HG02610 (cell line): Measurements from ENCODE around the gene NACC1.

Source experiments
- ATAC-seq: cut with Tn5 transposase; IDR thresholded peaks from one replicate; pipeline ENCODE4 v1.9.1; 2021; ENCODE audit warnings: mild to moderate bottlenecking, moderate library complexity; ENCODE audit not compliant: unreplicated experiment

The NACC1 gene

DNA sequence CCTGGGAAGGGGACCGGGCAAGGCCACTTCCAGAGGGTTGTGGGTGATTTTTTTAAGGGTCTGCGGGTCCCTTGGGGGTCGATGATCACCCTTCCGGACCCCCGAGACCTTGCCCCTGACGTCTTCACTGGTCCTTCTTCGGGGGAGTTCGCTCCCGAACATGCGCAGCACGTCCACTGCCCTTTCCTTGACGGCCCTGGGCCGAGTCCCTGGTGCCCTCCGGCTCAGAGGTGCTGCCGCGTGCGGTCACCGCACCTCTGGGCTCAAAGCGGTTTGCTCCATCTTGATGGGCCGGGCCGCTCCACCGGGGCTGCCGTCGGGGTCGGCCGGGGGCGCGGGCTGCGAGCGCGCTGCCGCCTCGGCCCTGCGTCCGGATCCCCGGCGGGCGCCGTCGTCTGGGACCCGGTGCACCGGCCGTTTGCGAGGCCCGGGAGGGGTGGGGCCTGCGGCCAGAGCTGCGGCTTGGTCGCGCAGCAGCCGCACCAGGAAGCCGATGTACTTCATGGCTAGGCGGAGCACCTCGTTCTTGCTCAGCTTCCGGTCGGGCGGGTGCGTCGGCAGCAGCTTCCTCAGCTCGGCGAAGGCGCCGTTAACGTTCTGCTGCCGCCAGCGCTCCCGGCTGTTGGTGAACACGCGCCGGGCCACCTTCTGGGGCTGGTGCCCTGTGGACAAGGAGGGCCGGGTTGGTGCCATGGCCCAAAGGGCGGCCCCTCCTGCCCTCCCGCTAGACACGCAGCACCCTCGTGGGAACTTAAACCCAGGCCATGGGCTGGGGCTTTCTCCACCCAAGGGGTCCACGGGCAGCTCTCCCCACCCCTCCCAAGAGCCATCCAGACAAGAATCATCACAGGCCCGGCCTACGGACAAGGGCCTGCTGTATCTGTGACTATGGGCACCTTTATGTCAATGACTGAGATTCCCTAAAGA lies 18.7 kb upstream of the NACC1 start:
- no peak for ATAC-seq

DNA sequence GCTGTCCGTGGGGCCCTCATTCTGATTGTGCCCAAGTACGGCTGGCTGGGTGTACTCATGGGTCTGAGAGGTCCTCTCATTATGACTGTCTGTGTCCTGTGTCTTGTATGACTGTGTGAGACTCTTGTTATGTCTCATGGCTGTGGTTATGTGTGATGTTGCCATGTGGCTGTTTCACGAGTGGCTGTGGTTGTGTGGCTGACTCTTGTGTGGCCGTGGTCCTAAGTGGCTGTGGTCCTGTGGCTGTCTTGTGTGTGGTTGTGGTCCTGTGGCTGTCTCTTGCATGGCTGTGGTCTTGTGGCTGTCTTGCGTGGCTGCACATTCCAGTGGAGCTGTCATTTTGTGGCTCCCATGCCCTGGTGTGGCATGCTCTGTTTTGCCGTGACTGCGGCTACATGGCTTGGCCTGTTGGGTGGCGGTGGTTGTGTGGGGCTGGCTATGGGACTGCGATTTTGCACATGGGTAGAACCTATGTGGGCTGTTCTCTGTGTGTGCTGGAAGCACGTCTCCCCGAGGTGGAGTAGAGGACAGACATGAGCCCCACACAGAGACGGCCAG lies 18.0 kb upstream of the NACC1 start:
- ATAC-seq, result peak; percentile 35

- no peak for ATAC-seq
These were observed 17.0 kb upstream of the NACC1 start for GRCh38 chr19:13100841-13101589.

GRCh38 chr19:13101590-13102415 lies 16.3 kb upstream of the NACC1 start:
- no peak for ATAC-seq

- no peak for ATAC-seq
These were observed 15.7 kb upstream of the NACC1 start for GRCh38 chr19:13102416-13102665.

DNA sequence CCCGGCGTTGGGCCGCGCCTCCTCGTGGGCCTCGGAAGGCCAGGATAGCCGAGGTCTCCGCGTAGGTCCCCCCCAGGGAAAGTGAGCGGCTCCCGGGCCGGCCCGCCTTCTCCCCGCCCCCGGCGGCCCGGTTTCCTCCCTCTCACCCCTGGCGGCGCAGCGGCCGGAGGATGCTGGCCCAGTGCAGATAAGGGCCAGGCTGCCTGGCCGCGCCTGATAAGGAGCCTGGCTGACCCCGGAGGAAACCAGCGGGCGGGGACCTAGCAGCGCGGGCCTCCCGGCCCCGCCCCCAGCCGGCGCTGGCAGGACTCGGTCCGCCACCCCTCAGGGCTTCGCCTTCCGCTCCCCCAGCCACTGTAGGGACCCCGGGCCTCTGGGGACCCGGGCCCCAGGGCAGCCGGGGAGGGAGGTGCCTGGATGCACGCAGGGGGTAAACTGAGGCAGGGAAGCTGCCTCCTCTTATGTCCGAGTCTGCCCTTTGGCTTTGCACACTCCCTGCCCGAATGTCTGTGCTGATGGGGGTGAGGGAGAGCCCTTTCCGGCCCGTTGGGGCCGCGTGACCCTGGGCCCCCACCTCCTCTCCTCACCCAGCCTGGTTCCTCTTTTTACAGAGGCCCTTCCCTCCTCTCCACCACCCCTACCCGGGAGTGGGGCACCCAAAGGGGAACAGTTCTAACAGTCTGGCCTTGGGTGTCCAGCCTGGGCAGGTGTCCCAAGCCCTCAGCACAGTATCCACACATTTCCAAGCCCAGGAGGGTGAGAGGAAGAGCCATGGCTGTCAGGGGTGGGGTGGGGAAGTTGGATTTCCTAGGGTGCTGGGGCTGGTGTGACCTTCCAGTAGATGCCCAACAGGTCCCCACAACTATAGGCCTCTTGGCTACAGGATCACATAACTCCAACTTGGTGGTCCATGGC lies 15.1 kb upstream of the NACC1 start, which contains the start of gene LYL1:
Gene LYL1, minus strand, starts transcription at position 193 of the 915 bp plus-strand sequence. CDS start 1,687 bp downstream, outside the sequence.
- peak; percentile 25 for ATAC-seq

DNA sequence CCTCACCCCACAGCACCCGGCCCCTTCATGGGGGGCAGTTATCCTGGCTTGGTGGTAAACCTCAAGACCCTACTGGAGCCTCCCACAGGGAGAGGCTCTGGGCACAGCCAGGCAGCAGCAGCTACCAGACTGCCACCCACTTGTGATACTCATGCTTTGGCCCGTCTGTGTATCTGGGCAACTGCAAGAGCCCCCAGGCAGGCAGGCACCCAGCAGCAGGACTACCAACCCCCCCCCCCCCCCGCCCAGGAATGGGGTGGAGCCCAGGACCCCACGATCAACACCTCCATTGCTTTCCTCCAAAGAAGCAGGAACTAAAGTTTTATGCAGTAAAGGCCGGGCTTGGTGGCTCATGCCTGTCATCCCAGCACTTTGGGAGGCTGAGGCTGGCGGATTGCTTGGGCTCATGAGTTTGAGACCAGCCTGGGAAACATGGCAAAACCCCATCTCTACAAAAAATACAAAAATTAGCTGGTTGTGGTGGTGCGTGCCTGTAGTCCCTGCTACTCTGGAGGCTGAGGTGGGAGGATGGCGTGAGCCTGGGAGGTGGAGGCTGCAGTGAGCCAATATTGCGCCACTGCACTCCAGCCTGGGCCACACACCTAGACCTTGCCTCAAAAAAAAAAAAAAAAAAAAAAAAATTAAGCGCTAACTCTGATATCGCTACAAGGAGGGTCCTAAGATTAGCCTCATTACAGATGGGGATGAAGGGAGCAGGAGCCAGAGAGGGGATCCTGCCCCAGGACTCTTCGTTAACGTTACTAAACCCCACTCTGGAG lies 14.3 kb upstream of the NACC1 start:
- no peak for ATAC-seq

DNA sequence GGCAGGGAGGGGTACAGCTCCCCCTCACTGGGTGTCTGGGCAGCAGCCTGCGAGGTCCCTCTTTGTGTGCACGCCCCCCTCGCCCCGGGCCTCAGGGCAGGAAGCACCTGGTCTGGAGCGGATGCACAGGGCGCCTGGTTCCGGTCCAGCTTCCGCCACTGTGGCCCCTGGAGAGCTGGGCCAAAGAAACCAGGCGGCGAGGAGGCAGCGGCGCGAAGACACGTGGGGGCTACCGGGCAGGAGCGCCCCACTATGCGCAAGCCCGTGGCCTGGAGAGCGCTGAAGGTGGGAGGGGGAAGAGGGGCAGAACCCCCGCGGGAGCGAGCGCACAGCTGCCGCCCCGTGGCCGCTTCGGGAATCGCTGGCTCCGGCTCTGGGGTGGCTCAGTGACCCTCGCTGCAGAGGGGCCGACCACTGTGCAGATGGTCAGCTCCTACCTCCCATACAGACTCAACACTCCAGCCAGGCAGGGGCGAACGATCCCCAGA lies 13.7 kb upstream of the NACC1 start:
- peak; percentile 27 for ATAC-seq

- no peak for ATAC-seq
These were observed 13.0 kb upstream of the NACC1 start for GRCh38 chr19:13104848-13105711.

GRCh38 chr19:13109361-13110098 lies 8.5 kb upstream of the NACC1 start:
- ATAC-seq, result no peak

GRCh38 chr19:13110099-13110610 lies 7.9 kb upstream of the NACC1 start:
- no peak for ATAC-seq

DNA sequence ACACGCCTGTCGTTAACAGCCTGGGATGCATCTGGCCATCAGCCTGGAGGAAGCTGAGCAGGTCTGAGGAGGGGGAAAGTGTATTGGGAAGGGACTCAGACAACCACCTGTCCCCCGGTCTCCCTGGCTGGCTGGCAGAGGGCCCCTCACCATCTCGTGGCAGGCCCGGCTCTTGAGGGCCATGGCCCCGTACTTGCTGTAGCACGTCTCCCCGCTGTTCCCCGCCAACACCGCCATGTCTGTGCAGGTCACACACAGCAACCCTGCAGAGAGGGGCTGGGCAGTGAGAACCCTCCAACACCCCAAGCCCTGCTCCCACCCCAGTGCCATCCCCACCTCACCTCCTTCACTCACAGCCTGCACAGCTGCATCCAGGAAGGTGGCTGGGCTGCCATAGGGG lies 5.5 kb upstream of the NACC1 start:
- no peak for ATAC-seq

DNA sequence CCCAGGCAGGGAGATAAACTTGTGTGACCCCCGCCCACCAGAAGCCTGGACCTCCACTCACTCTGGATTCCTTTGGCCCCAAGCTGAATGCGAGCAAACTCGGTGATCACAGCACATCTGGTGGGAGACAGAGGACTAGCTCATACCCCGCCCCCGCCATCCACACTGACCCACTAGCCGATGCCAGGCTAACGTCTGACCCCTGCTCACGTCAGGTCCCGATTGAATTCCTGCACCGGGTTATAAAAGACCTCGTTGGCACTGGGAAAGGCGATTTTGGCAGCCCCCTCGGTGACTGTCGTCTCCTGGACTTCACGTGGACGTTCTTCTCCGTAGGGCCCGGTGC lies 2.2 kb upstream of the NACC1 start:
- no peak for ATAC-seq

DNA sequence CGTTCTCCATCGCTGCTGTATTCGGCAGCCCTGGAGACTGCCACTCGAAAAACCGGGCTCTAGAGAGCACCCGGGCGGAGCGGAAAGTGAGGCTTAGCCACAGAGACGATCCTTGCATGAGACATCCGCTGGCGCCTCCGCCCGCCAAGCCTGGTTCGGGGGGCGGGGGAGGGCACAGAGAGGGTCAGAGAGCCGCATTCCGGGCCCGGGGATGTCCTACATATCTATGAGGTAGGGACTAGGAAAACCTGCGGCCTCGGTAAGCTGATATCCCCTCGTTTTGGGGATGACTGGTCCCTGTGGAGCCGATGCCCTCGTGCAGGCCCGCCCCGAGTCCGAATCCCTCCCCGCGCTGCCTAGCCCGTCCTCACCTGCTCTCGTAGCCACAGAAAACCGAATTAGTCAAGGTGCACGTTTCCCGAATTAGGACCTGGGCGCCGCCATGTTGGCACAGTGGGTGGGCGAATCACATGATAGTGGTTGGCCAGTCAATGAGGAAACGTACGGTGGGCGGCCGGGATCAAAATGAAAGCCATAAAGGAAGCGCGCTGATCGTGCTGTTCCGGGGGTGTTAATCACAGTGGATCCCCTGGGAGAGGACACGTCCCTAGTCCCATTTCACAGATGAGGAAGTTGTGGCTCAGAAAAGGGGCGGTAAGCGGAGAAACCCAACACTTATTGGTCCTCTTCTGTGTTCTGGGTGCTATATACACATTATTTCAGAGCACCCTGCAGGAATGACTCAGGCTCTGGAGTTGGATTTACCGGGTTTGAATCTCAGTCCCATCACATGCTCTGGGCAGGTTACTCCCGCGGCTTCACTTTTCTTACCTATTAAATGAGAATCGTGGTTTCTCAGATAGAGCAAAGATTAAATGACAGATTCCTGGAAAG lies 1.5 kb upstream of the NACC1 start, which contains the start of gene TRMT1:
Gene TRMT1, minus strand, starts transcription at position 459 of the 894 bp plus-strand sequence. Its CDS starts 341 bp downstream, at position 118.
- peak; percentile 37 for ATAC-seq

DNA sequence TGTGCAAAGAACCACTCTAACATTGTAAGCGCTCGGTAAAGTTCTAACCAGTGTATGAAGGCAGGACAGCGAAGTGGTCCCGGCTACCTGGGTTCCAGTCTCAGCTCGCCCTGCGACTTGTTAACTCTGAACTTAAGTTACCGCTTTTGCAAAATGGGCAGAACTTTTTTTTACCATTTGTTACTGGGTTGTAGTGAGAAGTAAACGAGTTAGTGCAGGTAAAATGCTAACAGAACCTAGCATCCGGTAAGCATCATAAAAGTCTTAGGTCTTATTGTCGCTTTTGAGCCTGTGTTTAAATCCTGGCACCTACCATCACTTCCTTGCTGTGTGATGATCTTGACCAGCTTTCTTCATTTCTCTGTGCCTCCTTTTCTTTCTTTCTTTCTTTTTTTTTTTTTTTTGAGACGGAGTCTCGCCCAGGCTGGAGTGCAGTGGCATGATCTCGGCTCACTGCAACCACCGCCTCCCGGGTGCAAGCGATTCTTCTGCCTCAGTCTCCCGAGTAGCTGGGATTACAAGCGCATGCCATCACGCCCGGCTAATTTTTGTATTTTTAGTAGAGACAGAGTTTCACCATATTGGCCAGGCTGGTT lies 790 bp upstream of the NACC1 start:
- ATAC-seq, result peak; percentile 1
